KMS-11 (cell line): Measurements from ENCODE around the gene CNTF.
A peak's percentile ranks its signal among the peaks of the same experiment; 100 is the strongest.

Experiments used
- H2AFZ ChIP-seq: fragments of 200-600 bp; sonication (generic); 2 replicates; pipeline ENCODE4 v1.6.1; 2016; ENCODE audit warnings: antibody characterized with exemption, mixed run types, low read depth
- H3K27ac ChIP-seq: fragments of 200-600 bp; sonication (generic); 2 replicates; pipeline ENCODE4 v1.6.1; 2016; ENCODE audit warnings: mild to moderate bottlenecking, mixed run types
- H3K27me3 ChIP-seq: fragments of 200-600 bp; sonication (generic); 2 replicates; pipeline ENCODE4 v1.6.1; 2017; ENCODE audit warnings: mild to moderate bottlenecking, low read depth, mixed run types, moderate library complexity; ENCODE audit not compliant: insufficient read depth
- H3K36me3 ChIP-seq: fragments of 200-600 bp; sonication (generic); 2 replicates; pipeline ENCODE4 v1.6.1; 2017; ENCODE audit warnings: mild to moderate bottlenecking, mixed run types; ENCODE audit not compliant: insufficient read depth
- H3K4me1 ChIP-seq: fragments of 200-600 bp; sonication (generic); 2 replicates; pipeline ENCODE4 v1.6.1; 2016; ENCODE audit warnings: mild to moderate bottlenecking, low read depth, mixed run types; ENCODE audit not compliant: poor library complexity, severe bottlenecking
- H3K4me2 ChIP-seq: fragments of 200-600 bp; sonication (generic); 2 replicates; pipeline ENCODE4 v1.7.0; 2016; ENCODE audit warnings: mild to moderate bottlenecking, mixed run types
- H3K4me3 ChIP-seq: fragments of 200-600 bp; sonication (generic); IDR thresholded peaks from 2 replicates; pipeline ENCODE4 v1.6.1; 2017; ENCODE audit warnings: low read depth, low read length, mixed read lengths; ENCODE audit not compliant: insufficient read depth
- H3K79me2 ChIP-seq: fragments of 200-600 bp; sonication (generic); 2 replicates; pipeline ENCODE4 v1.6.1; 2016; ENCODE audit warnings: low read depth, mixed run types; ENCODE audit not compliant: insufficient read depth
- H3K9ac ChIP-seq: fragments of 200-600 bp; sonication (generic); 2 replicates; pipeline ENCODE4 v1.6.1; 2016; ENCODE audit warnings: mild to moderate bottlenecking, mixed run types
- H4K20me1 ChIP-seq: fragments of 200-600 bp; sonication (generic); 2 replicates; pipeline ENCODE4 v1.6.1; 2016; ENCODE audit warnings: mild to moderate bottlenecking, mixed run types; ENCODE audit not compliant: insufficient read depth
- CTCF ChIP-seq: fragments of 200-600 bp; sonication (generic); conservative IDR thresholded peaks from 2 replicates; pipeline ENCODE4 v1.6.1; 2017; ENCODE audit warnings: low read depth, mild to moderate bottlenecking, antibody characterized with exemption, low read length, moderate library complexity, mixed read lengths

Gene CNTF

GRCh38 chr11:58641803-58642581 is 19.5 kb downstream of the CNTF start:
- TF ChIP-seq CTCF = no peak

GRCh38 chr11:58645854-58646253 is 23.4 kb downstream of the CNTF start:
- no peaks in the 10 kb centered on the region for H3K36me3 ChIP-seq
- H3K27ac ChIP-seq = peak overlapping the region; percentile 96
- peaks cover 50% of the 10 kb centered on the region for H3K4me1 ChIP-seq
- H3K79me2 ChIP-seq = no peaks in the 10 kb centered on the region
- 0 out of 2 replicates have a peak overlapping the region, but pooled peaks have one; percentile 81 for H3K9ac ChIP-seq
- TF ChIP-seq CTCF = no peak
- H2AFZ ChIP-seq = peak overlapping the region; percentile 67
- no peaks in the 10 kb centered on the region for H4K20me1 ChIP-seq
- H3K4me3 ChIP-seq = no peak overlapping the region
- peak overlapping the region; percentile 99 for H3K4me2 ChIP-seq
- H3K27me3 ChIP-seq = no peaks in the 10 kb centered on the region

More at GRCh38 chr11:58641803-58642581, 19.5 kb downstream of the CNTF start:
- Histone ChIP-seq H2AFZ (no peak overlapping the region), H4K20me1 (no peaks in the 10 kb centered on the region), H3K36me3 (no peaks in the 10 kb centered on the region), H3K9ac (no peak overlapping the region), H3K27ac (no peak overlapping the region), H3K4me1 (peaks cover 14% of the 10 kb centered on the region), H3K4me2 (no peak overlapping the region), H3K4me3 (no peak overlapping the region), H3K79me2 (no peaks in the 10 kb centered on the region), H3K27me3 (no peaks in the 10 kb centered on the region)

GRCh38 chr11:58647141-58647699 is 24.8 kb downstream of the CNTF start:
- H3K27ac ChIP-seq = peak overlapping the region; percentile 96
- H3K36me3 ChIP-seq = no peaks in the 10 kb centered on the region
- H3K4me1 ChIP-seq = peaks cover 64% of the 10 kb centered on the region
- no peaks in the 10 kb centered on the region for H3K27me3 ChIP-seq
- peak overlapping the region; percentile 99 for H3K4me2 ChIP-seq
- no peak overlapping the region for H3K4me3 ChIP-seq
- H4K20me1 ChIP-seq = no peaks in the 10 kb centered on the region
- no peaks in the 10 kb centered on the region for H3K79me2 ChIP-seq
- TF ChIP-seq CTCF = peak; percentile 2; the same call in 1 of the 2 replicates
- peak overlapping the region; percentile 67; the same call in 1 of the 2 replicates for H2AFZ ChIP-seq
- H3K9ac ChIP-seq = peak overlapping the region; percentile 81

- Histone ChIP-seq H3K4me3 (no peak overlapping the region), H2AFZ (peak overlapping the region; percentile 1; the same call in 1 of the 2 replicates), H4K20me1 (no peaks in the 10 kb centered on the region), H3K79me2 (no peaks in the 10 kb centered on the region), H3K4me2 (peak overlapping the region; percentile 99), H3K9ac (peak overlapping the region; percentile 81), H3K36me3 (no peaks in the 10 kb centered on the region), H3K27me3 (no peaks in the 10 kb centered on the region), H3K27ac (peak overlapping the region; percentile 96), H3K4me1 (peaks cover 70% of the 10 kb centered on the region)
- TF ChIP-seq CTCF = 0 out of 2 replicates have a peak, but pooled peaks have one; percentile 2
Measured at GRCh38 chr11:58647866-58648265, 25.4 kb downstream of the CNTF start.
